Hematopoietic multipotent progenitor cell treated with erythropoietin and hydrocortisone succinate and interleukin-3 and kit ligand, for 4 days (in vitro differentiated cells): ENCODE data around the gene GINS2.

Source experiments
- DNase-seq: peaks from one replicate; pipeline ENCODE4 v3.0.0-alpha.2; 2015

GINS2 gene

GRCh38 chr16:85664580-85665372 lies 24.0 kb downstream of the GINS2 start:
- no peak for DNase-seq

- no peak for DNase-seq
Observed at GRCh38 chr16:85663891-85664321, 24.8 kb downstream of the GINS2 start.

- no peak for DNase-seq
Observed at GRCh38 chr16:85662976-85663830, 25.6 kb downstream of the GINS2 start.

- no peak for DNase-seq
Observed at GRCh38 chr16:85662482-85662812, 26.3 kb downstream of the GINS2 start.

GRCh38 chr16:85661740-85662481 lies 26.8 kb downstream of the GINS2 start:
- DNase-seq, result no peak

- no peak for DNase-seq
Observed at GRCh38 chr16:85660843-85661739, 27.7 kb downstream of the GINS2 start.

- DNase-seq, result peak; percentile 84
Observed at GRCh38 chr16:85659805-85660511, 28.8 kb downstream of the GINS2 start.

GRCh38 chr16:85659336-85659735 lies 29.4 kb downstream of the GINS2 start:
- no peak for DNase-seq

GRCh38 chr16:85658504-85659326 lies 30.0 kb downstream of the GINS2 start:
- no peak for DNase-seq

- DNase-seq, result no peak
Observed at GRCh38 chr16:85657996-85658395, 30.8 kb downstream of the GINS2 start.

- no peak for DNase-seq
Observed at GRCh38 chr16:85657267-85657650, 31.5 kb downstream of the GINS2 start.

GRCh38 chr16:85656351-85657266 lies 32.1 kb downstream of the GINS2 start:
- no peak for DNase-seq

- no peak for DNase-seq
Observed at GRCh38 chr16:85655216-85656129, 33.3 kb downstream of the GINS2 start.

- DNase-seq, result no peak
Observed at GRCh38 chr16:85654251-85655095, 34.3 kb downstream of the GINS2 start.

GRCh38 chr16:85653290-85653891 lies 35.4 kb downstream of the GINS2 start:
- DNase-seq, result no peak

- DNase-seq, result peak; percentile 87
Observed at GRCh38 chr16:85652431-85653221, 36.1 kb downstream of the GINS2 start.
